ENCODE measurements around the gene ANKRD10.

Gene ANKRD10

GRCh38 chr13:110897521-110897920 lies 17.3 kb downstream of the ANKRD10 start:
- no peak overlapping the region for H3K4me3 ChIP-seq (replicated peaks; ENCODE audit: insufficient read depth, low read length)

GRCh38 chr13:110897014-110897413 lies 17.9 kb downstream of the ANKRD10 start:
- Histone ChIP-seq H3K4me3 (replicated peaks; ENCODE audit: insufficient read depth, low read length) (no peak overlapping the region), H3K27me3 (ENCODE audit: insufficient read depth, poor library complexity, severe bottlenecking) (no peaks in the 10 kb centered on the region), H3K27ac (replicated peaks) (no peak overlapping the region)
- DNase-seq (ENCODE audit: low read depth in 1 of 2, low spot score in 1 of 2) = no peak
- no peak for TF ChIP-seq SPI1 (IDR thresholded peaks at IDR 0.05; ENCODE audit: borderline replicate concordance, low read depth)
- TF ChIP-seq GABPA (IDR thresholded peaks at IDR 0.05; ENCODE audit: low read depth) = no peak
- TF ChIP-seq CTCF (IDR thresholded peaks at IDR 0.05; ENCODE audit: insufficient read depth, low read length) = no peak
- no peak for TF ChIP-seq POLR2AphosphoS5 (IDR thresholded peaks at IDR 0.05; ENCODE audit: low read depth)
- no peak for TF ChIP-seq REST (IDR thresholded peaks at IDR 0.05; ENCODE audit: insufficient replicate concordance, low read depth)

More at GRCh38 chr13:110897521-110897920, 17.3 kb downstream of the ANKRD10 start:
- H3K27me3 ChIP-seq (ENCODE audit: insufficient read depth, poor library complexity, severe bottlenecking) = no peaks in the 10 kb centered on the region
- no peak overlapping the region for H3K27ac ChIP-seq (replicated peaks)
- DNase-seq (ENCODE audit: low read depth in 1 of 2, low spot score in 1 of 2) = no peak
- TF ChIP-seq SPI1 (IDR thresholded peaks at IDR 0.05; ENCODE audit: borderline replicate concordance, low read depth) = no peak
- TF ChIP-seq CTCF (IDR thresholded peaks at IDR 0.05; ENCODE audit: insufficient read depth, low read length) = no peak
- TF ChIP-seq POLR2AphosphoS5 (IDR thresholded peaks at IDR 0.05; ENCODE audit: low read depth) = no peak
- no peak for TF ChIP-seq REST (IDR thresholded peaks at IDR 0.05; ENCODE audit: insufficient replicate concordance, low read depth)
- no peak for TF ChIP-seq GABPA (IDR thresholded peaks at IDR 0.05; ENCODE audit: low read depth)

GRCh38 chr13:110894086-110894485 lies 20.8 kb downstream of the ANKRD10 start:
- DNase-seq (ENCODE audit: low read depth in 1 of 2, low spot score in 1 of 2) = no peak

More at GRCh38 chr13:110894086-110894485, 20.8 kb downstream of the ANKRD10 start:
- Histone ChIP-seq H3K27me3 (ENCODE audit: insufficient read depth, poor library complexity, severe bottlenecking) (no peaks in the 10 kb centered on the region), H3K27ac (replicated peaks) (no peak overlapping the region), H3K4me3 (replicated peaks; ENCODE audit: insufficient read depth, low read length) (no peak overlapping the region)
- TF ChIP-seq POLR2AphosphoS5 (IDR thresholded peaks at IDR 0.05; ENCODE audit: low read depth) (no peak), CTCF (IDR thresholded peaks at IDR 0.05; ENCODE audit: insufficient read depth, low read length) (no peak), REST (IDR thresholded peaks at IDR 0.05; ENCODE audit: insufficient replicate concordance, low read depth) (no peak), GABPA (IDR thresholded peaks at IDR 0.05; ENCODE audit: low read depth) (no peak), SPI1 (IDR thresholded peaks at IDR 0.05; ENCODE audit: borderline replicate concordance, low read depth) (no peak)

Measured in HL-60 (cell line).